GM19397 (cell line): ENCODE data around the gene FNBP1L.

Experiments
- ATAC-seq: cut with Tn5 transposase; IDR thresholded peaks from one replicate; pipeline ENCODE4 v1.9.1; 2021; ENCODE audit warnings: mild to moderate bottlenecking, moderate library complexity; ENCODE audit not compliant: unreplicated experiment

FNBP1L gene

DNA sequence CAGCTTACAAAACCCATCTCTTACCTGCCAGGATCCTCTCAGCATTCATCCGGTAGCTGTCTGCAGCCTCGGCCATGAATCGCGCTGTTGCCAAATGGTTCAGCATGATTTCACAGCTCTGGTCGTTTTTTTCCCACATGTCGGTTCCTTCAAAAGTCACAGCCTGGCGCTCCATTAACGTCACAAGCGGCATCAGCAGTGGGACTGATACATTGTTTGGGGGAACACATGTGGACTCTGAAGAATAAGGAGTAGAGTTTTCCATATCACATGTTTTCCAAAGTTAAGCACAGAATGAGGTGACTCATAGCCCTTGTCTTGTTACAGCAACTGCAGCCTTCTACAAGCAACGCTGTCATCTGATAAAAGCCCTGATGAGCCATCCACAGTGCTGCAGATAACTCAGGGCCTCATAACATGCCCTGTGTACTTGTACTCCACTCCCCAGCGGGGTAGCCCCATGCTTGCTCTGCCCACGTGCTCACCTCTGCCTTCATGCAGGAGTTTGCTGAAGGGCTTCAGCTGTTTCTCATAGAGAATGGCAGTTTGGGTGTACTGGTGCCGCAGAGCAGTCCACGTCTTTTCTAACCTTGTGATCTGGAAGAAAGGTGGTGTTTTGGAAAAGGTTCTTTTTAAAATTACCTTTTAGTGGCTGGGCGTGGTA is 119.5 kb downstream of the FNBP1L start:
- no peak for ATAC-seq

DNA sequence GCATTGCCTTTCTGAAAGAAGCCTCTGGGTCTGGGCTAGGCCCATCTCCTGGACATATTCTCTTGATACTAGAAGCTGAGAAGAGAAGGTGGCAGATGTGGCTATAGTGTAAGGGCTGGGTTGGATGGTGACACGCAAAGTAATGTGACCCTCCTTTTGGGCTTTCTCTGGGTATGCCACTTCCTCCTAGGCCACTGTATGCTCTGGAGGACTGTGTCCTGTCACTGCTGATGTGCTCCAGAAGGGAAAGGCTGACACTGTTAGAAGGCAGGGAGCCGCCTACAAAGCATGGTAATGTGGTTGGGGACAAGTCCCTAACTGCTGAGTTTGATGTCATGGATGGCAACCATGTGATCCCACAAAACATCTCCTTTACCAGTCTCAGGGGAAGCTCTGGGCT is 121.6 kb downstream of the FNBP1L start:
- no peak for ATAC-seq

GRCh38 chr1:93571623-93572310 is 123.8 kb downstream of the FNBP1L start:
- no peak for ATAC-seq

- no peak for ATAC-seq
Observed at GRCh38 chr1:93573940-93574469, 126.1 kb downstream of the FNBP1L start.

GRCh38 chr1:93574511-93574910 is 126.6 kb downstream of the FNBP1L start:
- no peak for ATAC-seq

DNA sequence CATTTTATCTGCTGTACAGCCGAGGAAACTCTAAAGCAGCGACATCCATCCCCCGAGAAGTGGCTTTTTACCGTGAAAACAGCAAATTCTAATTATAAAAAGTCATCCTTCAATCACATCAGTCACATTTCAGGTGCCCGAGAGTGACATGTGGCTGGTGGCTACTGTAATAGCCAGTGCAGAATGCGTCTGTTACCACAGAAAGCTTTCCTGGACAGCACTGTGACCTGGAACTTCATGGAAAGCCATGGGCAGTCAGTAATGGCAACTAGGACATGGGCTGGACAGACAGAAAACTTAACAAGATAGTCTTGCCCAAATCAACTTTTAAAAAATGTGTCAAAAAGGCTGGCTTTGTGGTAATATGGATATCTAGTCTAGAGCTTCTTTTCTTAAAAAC is 127.1 kb downstream of the FNBP1L start:
- ATAC-seq = no peak

- no peak for ATAC-seq
Observed at GRCh38 chr1:93575621-93576284, 127.8 kb downstream of the FNBP1L start.

GRCh38 chr1:93576346-93576745 is 128.4 kb downstream of the FNBP1L start:
- no peak for ATAC-seq

- no peak for ATAC-seq
Observed at GRCh38 chr1:93576746-93577145, 128.8 kb downstream of the FNBP1L start.

DNA sequence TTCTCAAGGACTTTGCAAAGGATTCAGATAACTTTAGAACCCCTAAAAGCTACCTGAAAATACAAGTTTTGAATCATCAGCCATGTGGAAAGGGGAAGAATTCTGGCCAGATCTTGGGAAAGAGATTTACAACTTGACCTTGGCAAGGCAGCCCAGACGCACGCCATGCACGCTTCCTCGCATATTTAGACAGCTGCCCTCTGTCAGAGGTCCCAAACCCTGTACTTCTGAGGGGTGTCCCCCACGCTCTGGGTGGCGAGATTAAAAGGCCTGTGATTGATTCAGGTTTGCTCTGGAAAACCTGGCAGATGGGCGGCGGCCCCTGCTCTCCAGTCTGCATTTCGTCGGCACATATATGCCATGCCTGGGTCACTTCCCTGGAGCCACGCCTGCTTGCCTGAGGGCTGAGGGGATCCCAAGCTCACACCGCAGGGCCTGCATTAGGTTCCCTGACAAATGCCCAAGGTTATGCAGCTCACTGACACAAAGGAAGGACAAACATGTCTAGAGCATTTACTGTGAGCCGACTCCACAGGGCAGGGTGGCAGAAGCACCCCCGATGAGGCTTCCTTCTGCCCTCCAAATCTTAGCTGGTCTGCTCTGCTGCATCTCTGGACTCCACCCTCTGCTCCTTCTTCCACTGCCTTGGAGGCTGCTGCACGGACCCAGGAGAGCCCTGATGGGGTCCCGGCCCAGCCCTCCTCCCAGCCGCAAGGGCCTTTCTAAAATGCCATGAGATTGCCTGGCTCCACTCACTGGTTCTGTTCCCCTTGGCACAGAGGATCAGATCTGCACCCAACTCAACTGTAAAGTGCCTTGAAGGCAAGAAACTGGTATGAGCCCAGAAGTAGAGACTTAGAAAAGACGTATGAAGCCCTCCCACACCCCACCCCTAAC is 129.9 kb downstream of the FNBP1L start:
- ATAC-seq = no peak

- ATAC-seq = no peak
Observed at GRCh38 chr1:93578433-93578830, 130.5 kb downstream of the FNBP1L start.

DNA sequence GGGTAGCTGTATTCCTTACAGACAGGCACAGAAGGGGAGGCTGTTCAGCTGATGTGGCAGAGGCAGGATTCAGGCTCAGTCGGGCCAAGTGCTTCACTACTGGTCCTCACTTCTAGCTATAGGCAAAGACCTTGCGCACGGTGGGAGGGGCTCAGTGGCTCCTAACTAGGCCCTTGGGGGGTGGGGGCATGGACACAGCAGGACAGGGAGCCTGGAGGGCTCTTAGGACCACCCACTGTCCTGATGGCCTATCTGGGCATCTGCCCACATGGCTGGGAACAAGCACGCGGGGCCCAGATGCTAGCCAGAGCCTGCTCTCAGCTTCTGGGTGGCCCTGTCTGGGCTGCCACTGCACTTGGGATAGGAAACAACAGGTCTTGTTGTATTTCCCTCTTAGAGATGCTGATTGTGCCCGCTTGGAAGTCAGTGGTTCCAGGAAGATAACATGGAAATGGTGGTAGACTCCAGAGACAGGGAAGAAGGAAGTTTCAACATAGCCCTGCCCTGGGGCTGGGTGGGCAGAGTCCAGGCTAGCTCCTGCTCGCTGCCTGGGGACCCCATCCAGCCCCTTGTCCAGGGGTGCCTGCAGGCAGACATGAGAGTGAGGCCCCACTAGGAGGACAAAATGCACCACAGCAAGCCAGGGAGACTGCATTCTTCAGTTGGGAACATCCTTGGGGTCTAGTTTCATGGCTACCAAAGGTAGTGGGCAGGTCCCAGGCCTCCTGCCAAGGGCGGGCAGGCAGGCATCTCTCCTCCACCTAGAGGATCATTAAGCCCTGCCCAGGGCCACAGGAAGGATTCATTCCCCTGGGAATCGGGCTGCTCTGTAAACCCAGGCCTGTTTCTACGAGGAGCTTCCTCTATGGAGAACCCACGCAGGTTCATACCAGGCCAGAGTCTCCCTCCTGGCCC is 131.2 kb downstream of the FNBP1L start:
- ATAC-seq = no peak

GRCh38 chr1:93579891-93580290 is 132.0 kb downstream of the FNBP1L start:
- no peak for ATAC-seq

- no peak for ATAC-seq
Observed at GRCh38 chr1:93581917-93582850, 134.3 kb downstream of the FNBP1L start.

- no peak for ATAC-seq
Observed at GRCh38 chr1:93584261-93585003, 136.5 kb downstream of the FNBP1L start.

- ATAC-seq = no peak
Observed at GRCh38 chr1:93585059-93585966, 137.4 kb downstream of the FNBP1L start.

- ATAC-seq = no peak
Observed at GRCh38 chr1:93587354-93587753, 139.4 kb downstream of the FNBP1L start.
